ACC112 (cell line): ENCODE data around the gene TOB1.
A peak's percentile ranks its signal among the peaks of the same experiment; 100 is the strongest.

Experiments
- H2AFZ ChIP-seq: fragments of 200-600 bp; sonication (generic); one replicate; pipeline ENCODE4 v1.6.0; 2017; ENCODE audit warnings: antibody characterized with exemption, low read length; ENCODE audit not compliant: unreplicated experiment
- H3K27ac ChIP-seq: fragments of 200-600 bp; sonication (generic); 2 replicates; pipeline ENCODE4 v1.5.1; 2014; ENCODE audit warnings: low read depth, mild to moderate bottlenecking, antibody characterized with exemption, low read length, moderate library complexity
- H3K27me3 ChIP-seq: fragments of 200-600 bp; sonication (generic); 2 replicates; pipeline ENCODE4 v1.6.1; 2014; ENCODE audit warnings: mild to moderate bottlenecking, antibody characterized with exemption, low read length, moderate library complexity, mixed read lengths; ENCODE audit not compliant: insufficient read depth
- H3K36me3 ChIP-seq: fragments of 200-600 bp; sonication (generic); 2 replicates; pipeline ENCODE4 v1.6.1; 2016; ENCODE audit warnings: mild to moderate bottlenecking, antibody characterized with exemption, low read length, moderate library complexity, mixed read lengths; ENCODE audit not compliant: insufficient read depth
- H3K4me1 ChIP-seq: fragments of 200-600 bp; sonication (generic); one replicate; pipeline ENCODE4 v1.6.1; 2016; ENCODE audit warnings: low read length, mixed read lengths; ENCODE audit not compliant: insufficient read depth, unreplicated experiment, control insufficient read depth
- H3K4me3 ChIP-seq: fragments of 200-600 bp; sonication (generic); 2 replicates; pipeline ENCODE4 v1.5.1; 2014; ENCODE audit warnings: mild to moderate bottlenecking, low read depth, low read length
- H3K79me2 ChIP-seq: fragments of 200-600 bp; sonication (generic); one replicate; pipeline ENCODE4 v1.6.0; 2016; ENCODE audit warnings: low read length; ENCODE audit not compliant: control insufficient read depth, unreplicated experiment, insufficient read depth

Gene TOB1, protein sequence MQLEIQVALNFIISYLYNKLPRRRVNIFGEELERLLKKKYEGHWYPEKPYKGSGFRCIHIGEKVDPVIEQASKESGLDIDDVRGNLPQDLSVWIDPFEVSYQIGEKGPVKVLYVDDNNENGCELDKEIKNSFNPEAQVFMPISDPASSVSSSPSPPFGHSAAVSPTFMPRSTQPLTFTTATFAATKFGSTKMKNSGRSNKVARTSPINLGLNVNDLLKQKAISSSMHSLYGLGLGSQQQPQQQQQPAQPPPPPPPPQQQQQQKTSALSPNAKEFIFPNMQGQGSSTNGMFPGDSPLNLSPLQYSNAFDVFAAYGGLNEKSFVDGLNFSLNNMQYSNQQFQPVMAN

GRCh38 chr17:50866261-50866949 lies at the start of gene TOB1:
TSS of gene TOB1 (minus strand) at chr17:50866354. CDS start at chr17:50864017, 2,337 bp downstream.
- Histone ChIP-seq H3K4me3 (peak within 1 kb of the TSS; percentile 100), H2AFZ (peak within 1 kb of the TSS; percentile 76), H3K4me1 (peaks cover 19% of the 10 kb centered on the region), H3K27ac (peak within 1 kb of the TSS; percentile 92), H3K27me3 (no peaks in the 10 kb centered on the region), H3K79me2 (peaks cover 32% of the 10 kb centered on the region), H3K36me3 (peaks cover 13% of the 10 kb centered on the region)

- Histone ChIP-seq H3K79me2 (no peaks in the 10 kb centered on the region), H3K27ac (no peak overlapping the region), H2AFZ (no peak overlapping the region), H3K4me1 (no peaks in the 10 kb centered on the region), H3K27me3 (no peaks in the 10 kb centered on the region), H3K4me3 (no peak overlapping the region), H3K36me3 (no peaks in the 10 kb centered on the region)
Measured at GRCh38 chr17:50914505-50915063, 48.4 kb upstream of the TOB1 start.

DNA sequence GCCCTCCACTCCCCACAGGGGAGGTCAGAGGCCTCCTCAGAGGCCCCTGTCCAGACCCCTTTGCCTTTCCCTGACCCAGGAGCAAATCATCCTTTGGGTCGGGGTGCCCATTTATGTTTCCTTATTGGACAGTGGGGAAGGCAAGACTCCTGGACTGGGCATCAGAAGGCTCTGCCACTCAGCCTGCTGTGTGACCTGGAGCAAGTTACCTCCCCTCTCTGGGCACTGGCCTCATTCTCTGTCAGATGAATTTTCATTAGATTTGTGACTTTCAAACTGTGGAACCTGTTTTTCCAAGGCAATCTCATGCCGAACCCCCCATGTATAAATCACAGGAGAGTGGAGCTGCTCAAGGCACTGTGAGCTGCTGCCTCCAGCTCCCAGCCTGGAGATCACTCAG lies 47.0 kb upstream of the TOB1 start:
- Histone ChIP-seq H3K79me2 (no peaks in the 10 kb centered on the region), H3K4me1 (no peaks in the 10 kb centered on the region), H3K27ac (no peak overlapping the region), H3K27me3 (no peaks in the 10 kb centered on the region), H2AFZ (no peak overlapping the region), H3K4me3 (no peak overlapping the region), H3K36me3 (no peaks in the 10 kb centered on the region)

- Histone ChIP-seq H3K4me1 (no peaks in the 10 kb centered on the region), H3K27ac (no peak overlapping the region), H3K4me3 (no peak overlapping the region), H3K27me3 (no peaks in the 10 kb centered on the region), H3K36me3 (no peaks in the 10 kb centered on the region), H3K79me2 (no peaks in the 10 kb centered on the region), H2AFZ (no peak overlapping the region)
Measured at GRCh38 chr17:50911890-50912289, 45.7 kb upstream of the TOB1 start.

DNA sequence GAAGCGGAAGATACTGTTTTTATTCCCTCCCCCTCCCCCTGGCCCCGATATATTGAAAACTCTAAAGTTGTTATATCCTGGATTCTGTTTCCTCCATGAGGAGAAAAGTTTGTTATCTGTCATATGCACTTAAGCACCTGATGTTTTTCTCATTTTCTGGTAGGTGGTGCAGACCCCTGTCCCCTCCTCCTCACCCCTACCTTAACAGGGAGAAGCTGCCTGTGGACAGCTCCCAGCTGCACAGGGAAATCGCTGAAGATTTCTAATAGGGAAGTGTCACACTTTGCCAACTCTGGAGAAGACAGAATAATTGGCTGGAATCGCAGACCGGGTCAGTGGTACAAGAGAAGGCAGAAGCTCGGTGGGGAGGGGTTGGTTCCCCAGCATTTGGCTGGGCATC lies 45.3 kb upstream of the TOB1 start:
- no peaks in the 10 kb centered on the region for H3K27me3 ChIP-seq
- H3K27ac ChIP-seq, result no peak overlapping the region
- no peak overlapping the region for H3K4me3 ChIP-seq
- no peak overlapping the region for H2AFZ ChIP-seq
- no peaks in the 10 kb centered on the region for H3K79me2 ChIP-seq
- no peaks in the 10 kb centered on the region for H3K4me1 ChIP-seq
- H3K36me3 ChIP-seq, result no peaks in the 10 kb centered on the region

DNA sequence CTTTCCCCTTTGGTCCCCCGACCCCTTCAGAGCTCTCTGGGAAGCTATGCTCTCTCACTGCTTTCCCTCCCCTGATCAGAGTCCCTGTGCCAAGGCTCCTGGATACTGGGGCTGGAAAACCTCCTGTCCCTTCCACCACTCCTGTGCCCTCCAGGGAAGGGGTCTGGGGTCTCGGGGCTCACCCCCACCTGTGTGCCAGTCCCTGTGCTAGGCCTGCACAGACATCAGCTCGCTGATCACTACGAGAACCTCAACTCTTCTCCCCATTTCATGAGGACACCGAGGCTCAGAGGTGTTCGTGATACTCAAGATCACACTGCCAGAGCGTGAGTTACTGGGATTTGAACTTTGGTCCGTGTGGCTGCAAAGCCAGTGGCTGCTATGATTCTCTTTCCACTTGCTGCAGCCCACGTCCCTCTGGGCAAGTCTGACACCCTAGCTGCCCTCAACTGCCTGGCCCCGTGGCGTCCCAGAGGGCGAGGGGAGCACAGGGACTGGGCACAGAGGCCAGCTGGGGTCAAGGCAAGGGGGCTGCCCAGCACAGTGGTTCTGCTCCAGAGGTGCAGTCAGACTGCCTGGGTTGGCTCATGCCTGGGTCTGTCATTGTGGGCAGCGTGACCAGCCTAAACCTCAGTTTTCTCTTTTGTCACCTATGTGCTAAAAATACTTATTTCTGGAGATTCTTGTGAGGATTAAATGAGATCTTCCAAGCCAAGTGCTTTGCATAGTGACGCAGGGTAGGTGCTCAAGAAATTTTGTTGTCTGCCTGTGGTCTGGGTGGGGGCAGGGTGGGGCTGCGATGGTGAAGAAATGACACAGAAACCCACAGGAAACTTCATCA lies 43.8 kb upstream of the TOB1 start:
- no peak overlapping the region for H2AFZ ChIP-seq
- H3K27ac ChIP-seq, result no peak overlapping the region
- H3K36me3 ChIP-seq, result no peaks in the 10 kb centered on the region

DNA sequence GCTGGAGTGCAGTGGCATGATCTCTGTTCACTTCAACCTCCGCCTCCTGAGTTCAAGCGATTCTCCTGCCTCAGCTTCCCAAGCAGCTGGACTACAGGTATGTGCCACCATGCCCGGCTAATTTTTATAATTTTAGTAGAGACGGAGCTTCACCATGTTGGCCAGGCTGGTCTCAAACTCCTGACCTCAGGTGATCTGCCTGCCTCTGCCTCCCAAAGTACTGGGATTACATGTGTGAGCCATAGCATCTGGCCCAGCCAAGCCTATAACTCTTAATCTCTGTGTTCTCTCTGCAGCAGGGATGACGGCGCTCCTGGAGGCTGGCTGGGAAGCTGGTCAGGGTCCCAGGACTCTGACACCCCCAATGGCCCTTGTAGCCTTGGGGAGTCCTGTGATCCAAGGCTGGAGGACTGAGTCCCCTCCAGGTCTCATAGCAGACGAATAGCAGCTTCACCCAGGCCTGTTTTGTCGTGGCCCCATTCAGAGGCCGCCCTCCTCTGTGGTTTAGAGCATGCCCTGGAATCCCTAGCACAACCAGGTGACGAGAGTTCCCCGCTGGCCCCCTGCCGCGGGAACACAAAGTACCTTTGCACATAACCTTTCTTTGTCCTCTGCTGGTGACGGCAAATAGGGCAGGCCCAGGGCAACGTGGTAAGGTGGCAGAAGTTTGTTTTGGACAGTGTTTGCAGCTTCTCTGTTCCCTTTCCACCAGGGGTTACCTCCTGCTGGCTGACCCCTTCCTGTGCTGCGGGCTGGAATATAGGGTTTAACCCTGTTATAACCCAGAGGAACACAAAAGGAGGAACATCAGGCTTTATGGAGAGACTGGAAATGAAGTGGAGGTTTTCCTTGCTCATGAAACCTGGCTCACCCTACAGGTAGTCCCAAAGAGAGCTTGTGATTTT lies 43.0 kb upstream of the TOB1 start:
- Histone ChIP-seq H3K79me2 (no peaks in the 10 kb centered on the region), H3K4me3 (no peak overlapping the region), H2AFZ (no peak overlapping the region), H3K4me1 (peaks cover 7% of the 10 kb centered on the region), H3K36me3 (no peaks in the 10 kb centered on the region), H3K27me3 (no peaks in the 10 kb centered on the region), H3K27ac (no peak overlapping the region)

More for the DNA sequence above, 43.8 kb upstream of the TOB1 start:
- Histone ChIP-seq H3K79me2 (no peaks in the 10 kb centered on the region), H3K4me1 (no peaks in the 10 kb centered on the region), H3K27me3 (no peaks in the 10 kb centered on the region), H3K4me3 (no peak overlapping the region)

GRCh38 chr17:50908140-50908859 lies 42.1 kb upstream of the TOB1 start:
- Histone ChIP-seq H3K36me3 (no peaks in the 10 kb centered on the region), H3K27ac (no peak overlapping the region), H2AFZ (no peak overlapping the region), H3K4me1 (peaks cover 14% of the 10 kb centered on the region), H3K4me3 (no peak overlapping the region), H3K27me3 (no peaks in the 10 kb centered on the region), H3K79me2 (no peaks in the 10 kb centered on the region)

DNA sequence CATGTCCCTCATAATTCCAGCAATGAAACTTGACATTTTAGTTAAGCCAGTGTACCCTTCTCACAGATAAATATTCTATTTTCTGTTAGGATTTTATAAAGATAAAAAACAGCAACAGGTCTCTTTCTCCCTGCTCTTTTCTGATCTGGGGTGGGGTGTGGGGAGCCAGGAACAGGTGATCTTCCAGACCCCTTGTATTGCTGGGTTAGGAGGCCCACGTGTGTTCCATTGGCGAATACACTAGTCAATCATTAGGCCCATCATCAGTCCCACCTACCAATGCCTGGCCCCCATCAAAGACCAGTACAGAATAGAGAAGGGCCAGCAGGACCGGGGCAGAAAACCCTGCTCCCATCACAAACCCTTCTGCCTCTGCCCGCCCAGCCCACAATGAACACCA lies 40.3 kb upstream of the TOB1 start:
- no peaks in the 10 kb centered on the region for H3K79me2 ChIP-seq
- H3K4me3 ChIP-seq, result no peak overlapping the region
- H3K4me1 ChIP-seq, result peaks cover 14% of the 10 kb centered on the region
- H3K27ac ChIP-seq, result no peak overlapping the region
- no peak overlapping the region for H2AFZ ChIP-seq
- H3K27me3 ChIP-seq, result no peaks in the 10 kb centered on the region
- H3K36me3 ChIP-seq, result no peaks in the 10 kb centered on the region
